ENCODE measurements around the gene LRMDA. TPM values are rescaled to one million over a fixed set of nuclear protein-coding genes. Genes with fewer than 3 reads are reported as not detected.

The LRMDA gene
- polyA plus RNA-seq, 1 donor from 2014 or later = not detected

GRCh38 chr10:75439811-75440210 is 8.4 kb downstream of the LRMDA start:
- Mint-ChIP-seq H3K27me3 (peaks cover 3% of the 10 kb centered on the region), H3K9me3 (peaks cover 2 to 24% (median 5%) of the 10 kb centered on the region in 3 donors), H3K36me3 (no peaks in the 10 kb centered on the region), H3K4me1 (no peaks in the 10 kb centered on the region), H3K4me3 (no peak overlapping the region), H3K27ac (no peak overlapping the region)

GRCh38 chr10:75440271-75440793 is 8.9 kb downstream of the LRMDA start:
- Mint-ChIP-seq H3K27me3 (peaks cover under 1% of the 10 kb centered on the region), H3K27ac (no peak overlapping the region), H3K4me1 (no peaks in the 10 kb centered on the region)

GRCh38 chr10:75441196-75441595 is 9.8 kb downstream of the LRMDA start:
- H3K36me3 Mint-ChIP-seq = no peaks in the 10 kb centered on the region
- no peaks in the 10 kb centered on the region for H3K27me3 Mint-ChIP-seq
- H3K27ac Mint-ChIP-seq = no peak overlapping the region
- H3K9me3 Mint-ChIP-seq = peaks cover 4 to 27% (median 5%) of the 10 kb centered on the region in 3 donors
- H3K4me3 Mint-ChIP-seq = no peak overlapping the region
- no peaks in the 10 kb centered on the region for H3K4me1 Mint-ChIP-seq

More at GRCh38 chr10:75440271-75440793, 8.9 kb downstream of the LRMDA start:
- peaks cover 2 to 24% (median 5%) of the 10 kb centered on the region in 3 donors for H3K9me3 Mint-ChIP-seq
- no peaks in the 10 kb centered on the region for H3K36me3 Mint-ChIP-seq
- no peak overlapping the region for H3K4me3 Mint-ChIP-seq

GRCh38 chr10:75441682-75442081 is 10.3 kb downstream of the LRMDA start:
- Mint-ChIP-seq H3K9me3 (peaks cover 4 to 32% (median 9%) of the 10 kb centered on the region in 3 donors), H3K27ac (no peak overlapping the region), H3K36me3 (no peaks in the 10 kb centered on the region), H3K27me3 (peaks cover 2% of the 10 kb centered on the region), H3K4me3 (no peak overlapping the region), H3K4me1 (no peaks in the 10 kb centered on the region)

- Mint-ChIP-seq H3K4me1 (no peaks in the 10 kb centered on the region), H3K4me3 (no peak overlapping the region), H3K9me3 (peaks cover 4 to 34% (median 10%) of the 10 kb centered on the region in 3 donors), H3K36me3 (no peaks in the 10 kb centered on the region), H3K27me3 (peaks cover 2% of the 10 kb centered on the region), H3K27ac (no peak overlapping the region)
These were observed 11.9 kb downstream of the LRMDA start for GRCh38 chr10:75443362-75443761.

- peaks cover 4 to 34% (median 10%) of the 10 kb centered on the region in 3 donors for H3K9me3 Mint-ChIP-seq
- H3K4me3 Mint-ChIP-seq = no peak overlapping the region
- H3K27me3 Mint-ChIP-seq = peaks cover 2% of the 10 kb centered on the region
- no peaks in the 10 kb centered on the region for H3K4me1 Mint-ChIP-seq
- H3K36me3 Mint-ChIP-seq = no peaks in the 10 kb centered on the region
- H3K27ac Mint-ChIP-seq = no peak overlapping the region
These were observed 13.5 kb downstream of the LRMDA start for GRCh38 chr10:75444781-75445386.

GRCh38 chr10:75446508-75446907 is 15.1 kb downstream of the LRMDA start:
- Mint-ChIP-seq H3K27me3 (peaks cover 4% of the 10 kb centered on the region), H3K36me3 (no peaks in the 10 kb centered on the region), H3K4me1 (no peaks in the 10 kb centered on the region), H3K4me3 (no peak overlapping the region), H3K9me3 (peaks cover 4 to 34% (median 10%) of the 10 kb centered on the region in 3 donors), H3K27ac (no peak overlapping the region)

GRCh38 chr10:75448166-75448565 is 16.7 kb downstream of the LRMDA start:
- H3K4me1 Mint-ChIP-seq = no peaks in the 10 kb centered on the region
- peaks cover 2 to 21% (median 10%) of the 10 kb centered on the region in 3 donors for H3K9me3 Mint-ChIP-seq
- H3K27ac Mint-ChIP-seq = no peak overlapping the region
- peak overlapping the region in 1 of 4 donors; percentile 49 for H3K4me3 Mint-ChIP-seq
- H3K36me3 Mint-ChIP-seq = no peaks in the 10 kb centered on the region
- peaks cover 5% of the 10 kb centered on the region for H3K27me3 Mint-ChIP-seq

- Mint-ChIP-seq H3K36me3 (no peaks in the 10 kb centered on the region), H3K9me3 (peaks cover 2 to 11% (median 5%) of the 10 kb centered on the region in 3 donors), H3K4me1 (no peaks in the 10 kb centered on the region), H3K27me3 (peaks cover 5% of the 10 kb centered on the region), H3K27ac (no peak overlapping the region), H3K4me3 (no peak overlapping the region)
These were observed 18.1 kb downstream of the LRMDA start for GRCh38 chr10:75449382-75450074.

GRCh38 chr10:75450075-75450445 is 18.6 kb downstream of the LRMDA start:
- H3K27ac Mint-ChIP-seq = no peak overlapping the region
- peaks cover 5% of the 10 kb centered on the region for H3K27me3 Mint-ChIP-seq
- no peaks in the 10 kb centered on the region for H3K4me1 Mint-ChIP-seq
- no peaks in the 10 kb centered on the region for H3K36me3 Mint-ChIP-seq
- peaks cover 2 to 11% (median 5%) of the 10 kb centered on the region in 3 donors for H3K9me3 Mint-ChIP-seq
- H3K4me3 Mint-ChIP-seq = no peak overlapping the region

GRCh38 chr10:75450644-75451640 is 19.5 kb downstream of the LRMDA start:
- peaks cover 5% of the 10 kb centered on the region for H3K27me3 Mint-ChIP-seq

GRCh38 chr10:75451831-75452230 is 20.4 kb downstream of the LRMDA start:
- no peaks in the 10 kb centered on the region for H3K4me1 Mint-ChIP-seq
- no peak overlapping the region for H3K27ac Mint-ChIP-seq
- H3K36me3 Mint-ChIP-seq = no peaks in the 10 kb centered on the region
- H3K4me3 Mint-ChIP-seq = no peak overlapping the region
- H3K9me3 Mint-ChIP-seq = peaks cover 0 to under 1% (median under 1%) of the 10 kb centered on the region in 3 donors
- H3K27me3 Mint-ChIP-seq = peaks cover 3% of the 10 kb centered on the region

More at GRCh38 chr10:75450644-75451640, 19.5 kb downstream of the LRMDA start:
- H3K36me3 Mint-ChIP-seq = no peaks in the 10 kb centered on the region
- H3K9me3 Mint-ChIP-seq = peaks cover 2 to 9% (median 5%) of the 10 kb centered on the region in 3 donors
- no peak overlapping the region for H3K27ac Mint-ChIP-seq
- H3K4me1 Mint-ChIP-seq = no peaks in the 10 kb centered on the region
- no peak overlapping the region for H3K4me3 Mint-ChIP-seq

- no peaks in the 10 kb centered on the region for H3K4me1 Mint-ChIP-seq
- no peaks in the 10 kb centered on the region for H3K9me3 Mint-ChIP-seq
- no peak overlapping the region for H3K27ac Mint-ChIP-seq
- H3K4me3 Mint-ChIP-seq = no peak overlapping the region
- peaks cover 6% of the 10 kb centered on the region for H3K27me3 Mint-ChIP-seq
- H3K36me3 Mint-ChIP-seq = no peaks in the 10 kb centered on the region
These were observed 21.6 kb downstream of the LRMDA start for GRCh38 chr10:75452997-75453396.

GRCh38 chr10:75456122-75456521 is 24.7 kb downstream of the LRMDA start:
- H3K27me3 Mint-ChIP-seq = peaks cover 6% of the 10 kb centered on the region
- no peaks in the 10 kb centered on the region for H3K4me1 Mint-ChIP-seq
- H3K9me3 Mint-ChIP-seq = no peaks in the 10 kb centered on the region
- no peak overlapping the region for H3K27ac Mint-ChIP-seq
- H3K4me3 Mint-ChIP-seq = no peak overlapping the region
- H3K36me3 Mint-ChIP-seq = no peaks in the 10 kb centered on the region

GRCh38 chr10:75460059-75460458 is 28.6 kb downstream of the LRMDA start:
- no peaks in the 10 kb centered on the region for H3K4me1 Mint-ChIP-seq
- peaks cover 6% of the 10 kb centered on the region for H3K27me3 Mint-ChIP-seq
- H3K36me3 Mint-ChIP-seq = no peaks in the 10 kb centered on the region
- H3K4me3 Mint-ChIP-seq = no peak overlapping the region
- no peaks in the 10 kb centered on the region for H3K9me3 Mint-ChIP-seq
- H3K27ac Mint-ChIP-seq = no peak overlapping the region

Data from IgD-negative memory B cell (primary cell).